Astrocyte (in vitro differentiated cells and primary cell): Measurements from ENCODE around the gene CCDC93. TPM values are rescaled to one million over a fixed set of nuclear protein-coding genes. Genes with fewer than 3 reads are reported as not detected.

Experiments
- DNase-seq: peaks from one replicate; pipeline ENCODE4 v3.0.0-alpha.2; 2010; ENCODE audit warnings: low read depth
- FAIRE-seq: peaks from 2 replicates; lab custom pipeline; 2011; peaks lifted over from hg19 to GRCh38; lab: Jason Lieb, UNC
- H2AFZ ChIP-seq: 2 replicates; pipeline ENCODE4 v1.6.0; 2012; ENCODE audit warnings: low read depth, low read length, inconsistent platforms
- H3K27ac ChIP-seq: 2 replicates; pipeline ENCODE4 v1.5.1; 2011; ENCODE audit warnings: low read depth, low read length, inconsistent platforms
- H3K27me3 ChIP-seq: 2 replicates; pipeline ENCODE4 v1.6.0; 2011; ENCODE audit warnings: low read length, inconsistent platforms; ENCODE audit not compliant: insufficient read depth
- H3K36me3 ChIP-seq: 2 replicates; pipeline ENCODE4 v1.5.1; 2011; ENCODE audit warnings: low read length, inconsistent platforms; ENCODE audit not compliant: insufficient read depth
- H3K4me1 ChIP-seq: 2 replicates; pipeline ENCODE4 v1.5.1; 2011; ENCODE audit warnings: low read length, inconsistent platforms; ENCODE audit not compliant: insufficient read depth
- H3K4me2 ChIP-seq: 2 replicates; pipeline ENCODE4 v1.6.0; 2012; ENCODE audit warnings: low read length, inconsistent platforms
- H3K4me3 ChIP-seq: 2 replicates; pipeline ENCODE4 v1.5.1; 2011; ENCODE audit warnings: low read depth, mild to moderate bottlenecking, low read length, inconsistent platforms; ENCODE audit not compliant: insufficient read depth
- H3K79me2 ChIP-seq: 2 replicates; pipeline ENCODE4 v1.6.0; 2012; ENCODE audit warnings: mild to moderate bottlenecking, low read length, inconsistent platforms; ENCODE audit not compliant: insufficient read depth
- H3K9ac ChIP-seq: 2 replicates; pipeline ENCODE4 v1.6.0; 2012; ENCODE audit warnings: mild to moderate bottlenecking, low read length, inconsistent platforms
- H3K9me3 ChIP-seq: 2 replicates; pipeline ENCODE4 v1.5.1; 2012; ENCODE audit warnings: low read depth, mild to moderate bottlenecking, low read length, inconsistent platforms; ENCODE audit not compliant: insufficient read depth
- H4K20me1 ChIP-seq: 2 replicates; pipeline ENCODE4 v1.6.0; 2012; ENCODE audit warnings: low read length, inconsistent platforms; ENCODE audit not compliant: insufficient read depth
- H3K27ac Mint-ChIP-seq: one replicate; pipeline ENCODE4 v1.8.0; 2021; ENCODE audit warnings: mild to moderate bottlenecking, mixed read lengths; ENCODE audit not compliant: unreplicated experiment
- H3K27me3 Mint-ChIP-seq: one replicate; pipeline ENCODE4 v1.8.0; 2021; ENCODE audit warnings: low read depth, mixed read lengths; ENCODE audit not compliant: unreplicated experiment
- H3K36me3 Mint-ChIP-seq: one replicate; pipeline ENCODE4 v1.8.0; 2021; ENCODE audit warnings: low read depth, mixed read lengths; ENCODE audit not compliant: unreplicated experiment
- H3K4me1 Mint-ChIP-seq: one replicate; pipeline ENCODE4 v1.8.0; 2021; ENCODE audit warnings: low read depth, mixed read lengths; ENCODE audit not compliant: unreplicated experiment
- H3K4me3 Mint-ChIP-seq: one replicate; pipeline ENCODE4 v1.8.0; 2021; ENCODE audit warnings: mild to moderate bottlenecking, moderate library complexity, mixed read lengths; ENCODE audit not compliant: unreplicated experiment
- H3K9me3 Mint-ChIP-seq: one replicate; pipeline ENCODE4 v1.8.0; 2021; ENCODE audit warnings: mild to moderate bottlenecking, mixed read lengths; ENCODE audit not compliant: unreplicated experiment
- EZH2 ChIP-seq: IDR thresholded peaks from 2 replicates; pipeline ENCODE4 v1.6.1; 2012; ENCODE audit warnings: mild to moderate bottlenecking, low read length, inconsistent platforms; ENCODE audit not compliant: insufficient read depth
- total RNA-seq: library from RNA; stranded (reverse); gene quantifications from 2 replicates; pipeline ENCODE4 v1.2.1, GENCODE V29; 2021
- TF ChIP-seq, protein P1 (sequence below): IDR thresholded peaks from 2 replicates; pipeline ENCODE4 v1.5.1; 2011; ENCODE audit warnings: low read depth, mild to moderate bottlenecking, inconsistent platforms, low read length, moderate library complexity; ENCODE audit not compliant: insufficient read depth

Gene CCDC93
- total RNA-seq, 1 donor from 2014 or later, result 29.1 TPM

- no peaks in the 10 kb centered on the region for H3K79me2 ChIP-seq
- DNase-seq (no peak), FAIRE-seq (no peak)
- no peaks in the 10 kb centered on the region for H3K9me3 Mint-ChIP-seq
- no peak overlapping the region for H3K9ac ChIP-seq
- H3K36me3 Mint-ChIP-seq, result peaks cover 21% of the 10 kb centered on the region
- no peaks in the 10 kb centered on the region for H3K4me1 Mint-ChIP-seq
- no peaks in the 10 kb centered on the region for H4K20me1 ChIP-seq
- H3K27me3 ChIP-seq, result no peaks in the 10 kb centered on the region
- H2AFZ ChIP-seq, result no peak overlapping the region
- no peak for TF ChIP-seq EZH2
- TF ChIP-seq, protein P1, sequence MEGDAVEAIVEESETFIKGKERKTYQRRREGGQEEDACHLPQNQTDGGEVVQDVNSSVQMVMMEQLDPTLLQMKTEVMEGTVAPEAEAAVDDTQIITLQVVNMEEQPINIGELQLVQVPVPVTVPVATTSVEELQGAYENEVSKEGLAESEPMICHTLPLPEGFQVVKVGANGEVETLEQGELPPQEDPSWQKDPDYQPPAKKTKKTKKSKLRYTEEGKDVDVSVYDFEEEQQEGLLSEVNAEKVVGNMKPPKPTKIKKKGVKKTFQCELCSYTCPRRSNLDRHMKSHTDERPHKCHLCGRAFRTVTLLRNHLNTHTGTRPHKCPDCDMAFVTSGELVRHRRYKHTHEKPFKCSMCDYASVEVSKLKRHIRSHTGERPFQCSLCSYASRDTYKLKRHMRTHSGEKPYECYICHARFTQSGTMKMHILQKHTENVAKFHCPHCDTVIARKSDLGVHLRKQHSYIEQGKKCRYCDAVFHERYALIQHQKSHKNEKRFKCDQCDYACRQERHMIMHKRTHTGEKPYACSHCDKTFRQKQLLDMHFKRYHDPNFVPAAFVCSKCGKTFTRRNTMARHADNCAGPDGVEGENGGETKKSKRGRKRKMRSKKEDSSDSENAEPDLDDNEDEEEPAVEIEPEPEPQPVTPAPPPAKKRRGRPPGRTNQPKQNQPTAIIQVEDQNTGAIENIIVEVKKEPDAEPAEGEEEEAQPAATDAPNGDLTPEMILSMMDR, result no peak
- no peaks in the 10 kb centered on the region for H3K4me1 ChIP-seq
- no peak overlapping the region for H3K27ac Mint-ChIP-seq
- no peak overlapping the region for H3K27ac ChIP-seq
- no peak overlapping the region for H3K4me3 Mint-ChIP-seq
- H3K4me2 ChIP-seq, result no peak overlapping the region
- H3K4me3 ChIP-seq, result no peak overlapping the region
- H3K27me3 Mint-ChIP-seq, result no peaks in the 10 kb centered on the region
- peaks cover 67% of the 10 kb centered on the region for H3K36me3 ChIP-seq
- H3K9me3 ChIP-seq, result no peaks in the 10 kb centered on the region
Observed at GRCh38 chr2:117938611-117939010, 75.3 kb downstream of the CCDC93 start.

GRCh38 chr2:117936871-117937428 is 76.9 kb downstream of the CCDC93 start:
- no peak overlapping the region for H3K4me2 ChIP-seq
- no peaks in the 10 kb centered on the region for H3K9me3 Mint-ChIP-seq
- H3K4me3 ChIP-seq, result no peak overlapping the region
- H4K20me1 ChIP-seq, result no peaks in the 10 kb centered on the region
- no peak overlapping the region for H3K4me3 Mint-ChIP-seq
- H3K36me3 Mint-ChIP-seq, result peaks cover 21% of the 10 kb centered on the region
- DNase-seq (no peak), FAIRE-seq (no peak)
- no peaks in the 10 kb centered on the region for H3K9me3 ChIP-seq
- H3K27ac Mint-ChIP-seq, result no peak overlapping the region
- H3K4me1 ChIP-seq, result no peaks in the 10 kb centered on the region
- TF ChIP-seq, protein P1, result no peak
- TF ChIP-seq EZH2, result no peak
- no peaks in the 10 kb centered on the region for H3K27me3 Mint-ChIP-seq
- no peaks in the 10 kb centered on the region for H3K79me2 ChIP-seq
- H3K4me1 Mint-ChIP-seq, result no peaks in the 10 kb centered on the region
- no peak overlapping the region for H3K9ac ChIP-seq
- no peak overlapping the region for H2AFZ ChIP-seq
- H3K36me3 ChIP-seq, result peaks cover 78% of the 10 kb centered on the region
- no peaks in the 10 kb centered on the region for H3K27me3 ChIP-seq
- H3K27ac ChIP-seq, result no peak overlapping the region

GRCh38 chr2:117935954-117936353 is 77.9 kb downstream of the CCDC93 start:
- no peaks in the 10 kb centered on the region for H3K79me2 ChIP-seq
- no peak overlapping the region for H3K4me3 ChIP-seq
- no peaks in the 10 kb centered on the region for H3K4me1 ChIP-seq
- no peak overlapping the region for H3K4me2 ChIP-seq
- no peak overlapping the region for H3K27ac Mint-ChIP-seq
- no peaks in the 10 kb centered on the region for H3K4me1 Mint-ChIP-seq
- TF ChIP-seq, protein P1, result no peak
- TF ChIP-seq EZH2, result no peak
- H3K9me3 ChIP-seq, result no peaks in the 10 kb centered on the region
- peaks cover 19% of the 10 kb centered on the region for H3K36me3 Mint-ChIP-seq
- H3K27me3 ChIP-seq, result no peaks in the 10 kb centered on the region
- no peaks in the 10 kb centered on the region for H3K27me3 Mint-ChIP-seq
- no peak for DNase-seq
- no peak overlapping the region for H3K27ac ChIP-seq
- peaks cover 79% of the 10 kb centered on the region for H3K36me3 ChIP-seq
- no peak for FAIRE-seq
- no peaks in the 10 kb centered on the region for H4K20me1 ChIP-seq
- H2AFZ ChIP-seq, result no peak overlapping the region
- no peak overlapping the region for H3K4me3 Mint-ChIP-seq
- no peaks in the 10 kb centered on the region for H3K9me3 Mint-ChIP-seq
- H3K9ac ChIP-seq, result no peak overlapping the region
